ENCODE measurements around the gene PTGES3L.
A peak's percentile ranks its signal among the peaks of the same experiment; 100 is the strongest.

The PTGES3L gene

GRCh38 chr17:43020789-43021740 lies 41.2 kb upstream of the PTGES3L start:
- H3K9ac ChIP-seq (ENCODE audit: low read length): peak overlapping the region; percentile 88
- H3K4me3 ChIP-seq (ENCODE audit: low read depth, low read length): peak overlapping the region; percentile 100
- H3K27me3 ChIP-seq (ENCODE audit: control insufficient read depth, insufficient read depth, low read length): no peaks in the 10 kb centered on the region
- peak overlapping the region; percentile 76; the same call in 1 of the 2 replicates for H3K27ac ChIP-seq (ENCODE audit: low read depth, low read length)
- peaks cover 33% of the 10 kb centered on the region for H3K36me3 ChIP-seq (ENCODE audit: control insufficient read depth, insufficient read depth, low read length)
- no peaks in the 10 kb centered on the region for H3K9me3 ChIP-seq (ENCODE audit: control insufficient read depth, insufficient read depth, low read depth, low read length)
- peaks cover 20% of the 10 kb centered on the region for H3K4me1 ChIP-seq (ENCODE audit: control insufficient read depth, insufficient read depth, low read length)

- Histone ChIP-seq H3K4me3 (ENCODE audit: low read depth, low read length) (peak overlapping the region; percentile 42), H3K9me3 (ENCODE audit: control insufficient read depth, insufficient read depth, low read depth, low read length) (no peaks in the 10 kb centered on the region), H3K4me1 (ENCODE audit: control insufficient read depth, insufficient read depth, low read length) (peaks cover 24% of the 10 kb centered on the region), H3K27me3 (ENCODE audit: control insufficient read depth, insufficient read depth, low read length) (no peaks in the 10 kb centered on the region), H3K9ac (ENCODE audit: low read length) (peak overlapping the region; percentile 55), H3K27ac (ENCODE audit: low read depth, low read length) (peak overlapping the region; percentile 22; the same call in 1 of the 2 replicates), H3K36me3 (ENCODE audit: control insufficient read depth, insufficient read depth, low read length) (peaks cover 43% of the 10 kb centered on the region)
Measured at GRCh38 chr17:43020030-43020621, 40.2 kb upstream of the PTGES3L start.

GRCh38 chr17:43019418-43019817 lies 39.5 kb upstream of the PTGES3L start:
- Histone ChIP-seq H3K9ac (ENCODE audit: low read length) (peak overlapping the region; percentile 55), H3K9me3 (ENCODE audit: control insufficient read depth, insufficient read depth, low read depth, low read length) (no peaks in the 10 kb centered on the region), H3K27me3 (ENCODE audit: control insufficient read depth, insufficient read depth, low read length) (no peaks in the 10 kb centered on the region), H3K4me1 (ENCODE audit: control insufficient read depth, insufficient read depth, low read length) (peaks cover 31% of the 10 kb centered on the region), H3K36me3 (ENCODE audit: control insufficient read depth, insufficient read depth, low read length) (peaks cover 50% of the 10 kb centered on the region), H3K4me3 (ENCODE audit: low read depth, low read length) (peak overlapping the region; percentile 42; the same call in 1 of the 2 replicates), H3K27ac (ENCODE audit: low read depth, low read length) (peak overlapping the region; percentile 22; the same call in 1 of the 2 replicates)

GRCh38 chr17:43018932-43019331 lies 39.1 kb upstream of the PTGES3L start:
- no peak overlapping the region for H3K4me3 ChIP-seq (ENCODE audit: low read depth, low read length)
- no peaks in the 10 kb centered on the region for H3K27me3 ChIP-seq (ENCODE audit: control insufficient read depth, insufficient read depth, low read length)
- no peak overlapping the region for H3K27ac ChIP-seq (ENCODE audit: low read depth, low read length)
- H3K36me3 ChIP-seq (ENCODE audit: control insufficient read depth, insufficient read depth, low read length): peaks cover 52% of the 10 kb centered on the region
- no peaks in the 10 kb centered on the region for H3K9me3 ChIP-seq (ENCODE audit: control insufficient read depth, insufficient read depth, low read depth, low read length)
- H3K4me1 ChIP-seq (ENCODE audit: control insufficient read depth, insufficient read depth, low read length): peaks cover 36% of the 10 kb centered on the region
- no peak overlapping the region for H3K9ac ChIP-seq (ENCODE audit: low read length)

- Histone ChIP-seq H3K36me3 (ENCODE audit: control insufficient read depth, insufficient read depth, low read length) (peaks cover 52% of the 10 kb centered on the region), H3K27ac (ENCODE audit: low read depth, low read length) (no peak overlapping the region), H3K4me1 (ENCODE audit: control insufficient read depth, insufficient read depth, low read length) (peaks cover 36% of the 10 kb centered on the region)
Measured at GRCh38 chr17:43018008-43018853, 38.4 kb upstream of the PTGES3L start.

GRCh38 chr17:43016216-43016615 lies 36.3 kb upstream of the PTGES3L start:
- H3K27me3 ChIP-seq (ENCODE audit: control insufficient read depth, insufficient read depth, low read length): no peaks in the 10 kb centered on the region
- H3K4me1 ChIP-seq (ENCODE audit: control insufficient read depth, insufficient read depth, low read length): peaks cover 36% of the 10 kb centered on the region
- peak overlapping the region; percentile 17 for H3K9ac ChIP-seq (ENCODE audit: low read length)
- peaks cover 52% of the 10 kb centered on the region for H3K36me3 ChIP-seq (ENCODE audit: control insufficient read depth, insufficient read depth, low read length)
- H3K9me3 ChIP-seq (ENCODE audit: control insufficient read depth, insufficient read depth, low read depth, low read length): no peaks in the 10 kb centered on the region
- H3K27ac ChIP-seq (ENCODE audit: low read depth, low read length): no peak overlapping the region
- no peak overlapping the region for H3K4me3 ChIP-seq (ENCODE audit: low read depth, low read length)

More at GRCh38 chr17:43018008-43018853, 38.4 kb upstream of the PTGES3L start:
- H3K9ac ChIP-seq (ENCODE audit: low read length): peak overlapping the region; percentile 9
- no peaks in the 10 kb centered on the region for H3K27me3 ChIP-seq (ENCODE audit: control insufficient read depth, insufficient read depth, low read length)
- H3K4me3 ChIP-seq (ENCODE audit: low read depth, low read length): no peak overlapping the region
- no peaks in the 10 kb centered on the region for H3K9me3 ChIP-seq (ENCODE audit: control insufficient read depth, insufficient read depth, low read depth, low read length)

- Histone ChIP-seq H3K27ac (ENCODE audit: low read depth, low read length) (no peak overlapping the region), H3K27me3 (ENCODE audit: control insufficient read depth, insufficient read depth, low read length) (no peaks in the 10 kb centered on the region), H3K9ac (ENCODE audit: low read length) (no peak overlapping the region), H3K36me3 (ENCODE audit: control insufficient read depth, insufficient read depth, low read length) (peaks cover 52% of the 10 kb centered on the region), H3K4me3 (ENCODE audit: low read depth, low read length) (no peak overlapping the region), H3K9me3 (ENCODE audit: control insufficient read depth, insufficient read depth, low read depth, low read length) (no peaks in the 10 kb centered on the region), H3K4me1 (ENCODE audit: control insufficient read depth, insufficient read depth, low read length) (peaks cover 36% of the 10 kb centered on the region)
Measured at GRCh38 chr17:43015579-43015978, 35.7 kb upstream of the PTGES3L start.

GRCh38 chr17:43014649-43015542 lies 35.0 kb upstream of the PTGES3L start:
- H3K27me3 ChIP-seq (ENCODE audit: control insufficient read depth, insufficient read depth, low read length): no peaks in the 10 kb centered on the region
- H3K27ac ChIP-seq (ENCODE audit: low read depth, low read length): no peak overlapping the region
- H3K36me3 ChIP-seq (ENCODE audit: control insufficient read depth, insufficient read depth, low read length): peaks cover 49% of the 10 kb centered on the region
- H3K9me3 ChIP-seq (ENCODE audit: control insufficient read depth, insufficient read depth, low read depth, low read length): no peaks in the 10 kb centered on the region
- H3K4me1 ChIP-seq (ENCODE audit: control insufficient read depth, insufficient read depth, low read length): peaks cover 29% of the 10 kb centered on the region
- H3K9ac ChIP-seq (ENCODE audit: low read length): no peak overlapping the region
- H3K4me3 ChIP-seq (ENCODE audit: low read depth, low read length): no peak overlapping the region

- H3K4me1 ChIP-seq (ENCODE audit: control insufficient read depth, insufficient read depth, low read length): peaks cover 23% of the 10 kb centered on the region
- no peak overlapping the region for H3K27ac ChIP-seq (ENCODE audit: low read depth, low read length)
- H3K9ac ChIP-seq (ENCODE audit: low read length): no peak overlapping the region
- H3K36me3 ChIP-seq (ENCODE audit: control insufficient read depth, insufficient read depth, low read length): peaks cover 43% of the 10 kb centered on the region
- no peaks in the 10 kb centered on the region for H3K9me3 ChIP-seq (ENCODE audit: control insufficient read depth, insufficient read depth, low read depth, low read length)
- no peak overlapping the region for H3K4me3 ChIP-seq (ENCODE audit: low read depth, low read length)
- H3K27me3 ChIP-seq (ENCODE audit: control insufficient read depth, insufficient read depth, low read length): no peaks in the 10 kb centered on the region
Measured at GRCh38 chr17:43014020-43014648, 34.3 kb upstream of the PTGES3L start.
